Caco-2 (cell line): ENCODE measurements around the gene ZNF593OS. TPM values are rescaled to one million over a fixed set of nuclear protein-coding genes. Genes with fewer than 3 reads are reported as not detected.

Experiments
- BruUV-seq: library from RNA; stranded (reverse); fragments of 400-500 nt; replicated peaks from 2 replicates; lab custom pipeline; 2021; lab: Mats Ljungman, UMichigan
- CTCF ChIA-PET: fragments of 300-600 bp; sonication (Branson Sonifier 250); formaldehyde crosslinking; loops from one replicate; lab custom pipeline; 2022; ENCODE audit warnings: antibody characterized with exemption; lab: Charles Lee
- POLR2A ChIA-PET: fragments of 300-600 bp; sonication (Branson Sonifier 250); formaldehyde crosslinking; loops from one replicate; lab custom pipeline; 2022; ENCODE audit warnings: antibody characterized with exemption; lab: Charles Lee
- DNase-seq, 2 experiments: peaks; one replicate each; pipeline versions ENCODE4 v3.0.0 to v3.0.0-alpha.2; 2020 to 2022
- H3K27me3 ChIP-seq: replicated peaks from 2 replicates; pipeline ENCODE4 v1.6.0; 2011; ENCODE audit warnings: low read length; ENCODE audit not compliant: control insufficient read depth, insufficient read depth
- H3K36me3 ChIP-seq: 2 replicates; pipeline ENCODE4 v1.5.1; 2011; ENCODE audit warnings: low read length; ENCODE audit not compliant: control insufficient read depth, insufficient read depth
- H3K4me1 ChIP-seq: fragments of 250-450 bp; sonication (Bioruptor Pico); 2 replicates; pipeline ENCODE4 v1.5.1; 2020; ENCODE audit warnings: mild to moderate bottlenecking
- H3K4me3 ChIP-seq: 2 replicates; pipeline ENCODE4 v1.5.1; 2011; ENCODE audit warnings: low read depth, mild to moderate bottlenecking, control low read depth, low read length
- H3K9me3 ChIP-seq: fragments of 250-450 bp; sonication (Bioruptor Pico); 2 replicates; pipeline ENCODE4 v1.5.1; 2020; ENCODE audit warnings: mild to moderate bottlenecking, moderate library complexity
- H3K27ac Mint-ChIP-seq: one replicate; pipeline ENCODE4 v1.8.0; 2022; ENCODE audit warnings: mixed read lengths; ENCODE audit not compliant: unreplicated experiment
- H3K27me3 Mint-ChIP-seq: one replicate; pipeline ENCODE4 v1.8.0; 2022; ENCODE audit warnings: mixed read lengths; ENCODE audit not compliant: insufficient read depth, unreplicated experiment
- H3K36me3 Mint-ChIP-seq: one replicate; pipeline ENCODE4 v1.8.0; 2022; ENCODE audit warnings: mild to moderate bottlenecking, mixed read lengths; ENCODE audit not compliant: insufficient read depth, unreplicated experiment
- H3K4me1 Mint-ChIP-seq: one replicate; pipeline ENCODE4 v1.8.0; 2022; ENCODE audit warnings: low read depth, mixed read lengths; ENCODE audit not compliant: unreplicated experiment
- H3K4me3 Mint-ChIP-seq: one replicate; pipeline ENCODE4 v1.8.0; 2022; ENCODE audit warnings: mild to moderate bottlenecking, moderate library complexity, mixed read lengths; ENCODE audit not compliant: unreplicated experiment
- H3K9me3 Mint-ChIP-seq: one replicate; pipeline ENCODE4 v1.8.0; 2022; ENCODE audit warnings: mixed read lengths; ENCODE audit not compliant: unreplicated experiment
- intact Hi-C: fragments of 100-400 bp; cut with micrococcal nuclease; formaldehyde crosslinking; loops from one replicate; pipeline ENCODE4 v1.10.0; 2022; ENCODE audit not compliant: unreplicated experiment
- total RNA-seq: library from RNA; stranded (reverse); gene quantifications from 2 replicates; pipeline ENCODE4 v1.2.3, GENCODE V29; 2022
- TF ChIP-seq, protein P1 (sequence below), 2 experiments: fragments of 200-600 bp in 1 of 2; IDR thresholded peaks; 1 replicate in 1 of 2; 2 replicates in 1 of 2; pipeline versions ENCODE4 v1.5.1 to v1.8.0; 2011 to 2022; ENCODE audit warnings: antibody characterized with exemption in 1 of 2, control low read depth in 1 of 2, inconsistent platforms in 1 of 2, low read depth in 1 of 2, low read length in 1 of 2, mild to moderate bottlenecking in 1 of 2, moderate library complexity in 1 of 2; ENCODE audit not compliant: insufficient read depth in 1 of 2, severe bottlenecking in 1 of 2, unreplicated experiment in 1 of 2

The ZNF593OS gene
- total RNA-seq, 1 experiment from 2014 or later = 0.45 TPM

DNA sequence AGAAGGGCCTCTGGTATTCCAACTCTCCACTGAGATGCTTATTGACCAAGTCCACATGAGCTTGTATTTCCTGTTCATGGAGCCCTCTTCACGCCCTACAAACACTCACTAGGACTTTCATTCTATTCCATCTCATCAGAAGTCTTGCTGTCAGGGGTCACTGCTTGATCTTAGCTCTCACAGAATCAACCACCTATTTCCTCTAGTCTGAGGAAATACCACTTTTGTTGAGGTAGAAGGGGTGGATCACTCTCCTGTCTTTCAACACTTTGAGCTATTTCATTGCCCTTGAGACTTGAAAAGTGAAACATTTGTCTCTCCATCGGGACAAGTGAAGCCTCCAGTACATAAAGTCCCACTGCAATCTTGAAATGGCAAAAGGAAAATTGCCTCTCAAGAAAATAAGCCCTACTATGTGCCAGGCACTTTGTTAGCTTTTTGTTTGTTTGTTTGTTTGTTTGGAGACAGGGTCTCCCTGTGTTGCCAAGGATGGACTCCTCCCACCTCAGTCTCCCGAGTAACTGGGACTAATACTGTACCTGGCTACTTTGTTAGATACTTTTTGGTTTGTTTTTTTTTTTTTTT is 32.6 kb downstream of the ZNF593OS start:
- DNase-seq = no peak
- Histone ChIP-seq H3K9me3 (no peaks in the 10 kb centered on the region), H3K36me3 (no peaks in the 10 kb centered on the region), H3K4me3 (no peak overlapping the region), H3K4me1 (no peaks in the 10 kb centered on the region), H3K27me3 (no peaks in the 10 kb centered on the region)
- H3K9me3 Mint-ChIP-seq = no peaks in the 10 kb centered on the region
- CTCF ChIA-PET = no interaction called here
- BruUV-seq = no TSS peak
- TF ChIP-seq, protein P1, sequence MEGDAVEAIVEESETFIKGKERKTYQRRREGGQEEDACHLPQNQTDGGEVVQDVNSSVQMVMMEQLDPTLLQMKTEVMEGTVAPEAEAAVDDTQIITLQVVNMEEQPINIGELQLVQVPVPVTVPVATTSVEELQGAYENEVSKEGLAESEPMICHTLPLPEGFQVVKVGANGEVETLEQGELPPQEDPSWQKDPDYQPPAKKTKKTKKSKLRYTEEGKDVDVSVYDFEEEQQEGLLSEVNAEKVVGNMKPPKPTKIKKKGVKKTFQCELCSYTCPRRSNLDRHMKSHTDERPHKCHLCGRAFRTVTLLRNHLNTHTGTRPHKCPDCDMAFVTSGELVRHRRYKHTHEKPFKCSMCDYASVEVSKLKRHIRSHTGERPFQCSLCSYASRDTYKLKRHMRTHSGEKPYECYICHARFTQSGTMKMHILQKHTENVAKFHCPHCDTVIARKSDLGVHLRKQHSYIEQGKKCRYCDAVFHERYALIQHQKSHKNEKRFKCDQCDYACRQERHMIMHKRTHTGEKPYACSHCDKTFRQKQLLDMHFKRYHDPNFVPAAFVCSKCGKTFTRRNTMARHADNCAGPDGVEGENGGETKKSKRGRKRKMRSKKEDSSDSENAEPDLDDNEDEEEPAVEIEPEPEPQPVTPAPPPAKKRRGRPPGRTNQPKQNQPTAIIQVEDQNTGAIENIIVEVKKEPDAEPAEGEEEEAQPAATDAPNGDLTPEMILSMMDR (IDR thresholded peaks at IDR 0.05; ENCODE audit: insufficient read depth in 1 of 2, low read depth in 1 of 2, low read length in 1 of 2, severe bottlenecking in 1 of 2, unreplicated experiment in 1 of 2) = no peak
- no peak overlapping the region for H3K27ac Mint-ChIP-seq
- H3K4me1 Mint-ChIP-seq = no peaks in the 10 kb centered on the region
- intact Hi-C loops = no loop called here
- no peaks in the 10 kb centered on the region for H3K36me3 Mint-ChIP-seq
- POLR2A ChIA-PET = no interaction called here
- H3K4me3 Mint-ChIP-seq = no peak overlapping the region
- no peaks in the 10 kb centered on the region for H3K27me3 Mint-ChIP-seq

DNA sequence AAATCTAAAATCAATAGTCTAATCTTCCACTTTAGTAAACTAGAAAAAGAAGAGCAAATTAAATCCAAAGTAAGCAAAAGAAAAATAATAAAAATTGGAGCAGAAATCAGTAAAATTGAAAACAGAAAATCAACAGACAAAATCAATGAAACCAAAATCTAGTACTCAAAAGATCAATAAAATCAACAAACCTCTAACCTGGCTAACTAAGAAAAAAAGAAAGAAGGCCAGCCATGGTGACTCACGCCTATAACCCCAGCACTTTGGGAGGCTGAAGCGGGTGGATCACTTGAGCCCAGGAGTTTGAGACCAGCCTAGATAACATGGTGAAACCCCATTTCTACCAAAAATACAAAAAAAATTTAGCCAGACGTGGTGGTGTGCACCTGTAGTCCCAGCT is 37.2 kb downstream of the ZNF593OS start:
- CTCF ChIA-PET = no interaction called here
- Mint-ChIP-seq H3K4me1 (no peaks in the 10 kb centered on the region), H3K27ac (no peak overlapping the region), H3K36me3 (no peaks in the 10 kb centered on the region), H3K9me3 (no peaks in the 10 kb centered on the region), H3K4me3 (no peak overlapping the region), H3K27me3 (no peaks in the 10 kb centered on the region)
- Histone ChIP-seq H3K27me3 (no peaks in the 10 kb centered on the region), H3K4me3 (no peak overlapping the region), H3K9me3 (no peaks in the 10 kb centered on the region), H3K36me3 (no peaks in the 10 kb centered on the region), H3K4me1 (no peaks in the 10 kb centered on the region)
- BruUV-seq = no TSS peak
- intact Hi-C loops = no loop called here
- POLR2A ChIA-PET = no interaction called here
- no peak for DNase-seq
- TF ChIP-seq, protein P1 (IDR thresholded peaks at IDR 0.05; ENCODE audit: insufficient read depth in 1 of 2, low read depth in 1 of 2, low read length in 1 of 2, severe bottlenecking in 1 of 2, unreplicated experiment in 1 of 2) = no peak

DNA sequence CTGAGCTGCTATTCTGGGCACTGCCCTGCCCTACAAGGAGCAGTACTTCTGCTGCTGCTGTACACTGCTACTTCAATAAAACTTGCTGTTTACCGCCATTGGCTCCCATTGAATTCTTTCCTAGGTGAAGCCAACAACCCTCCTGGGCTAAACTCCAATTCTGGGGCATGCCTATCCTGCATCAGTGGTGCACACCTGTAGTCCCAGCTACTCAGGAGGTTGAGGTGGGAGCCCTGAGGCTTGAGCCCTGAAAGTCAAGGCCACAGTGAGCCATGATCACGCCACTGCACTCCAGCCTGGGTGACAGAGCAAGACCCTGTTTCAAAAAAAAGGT is 38.8 kb downstream of the ZNF593OS start:
- no peaks in the 10 kb centered on the region for H3K27me3 Mint-ChIP-seq
- intact Hi-C loops = no loop called here
- H3K4me1 ChIP-seq = no peaks in the 10 kb centered on the region
- BruUV-seq = no TSS peak
- H3K9me3 Mint-ChIP-seq = no peaks in the 10 kb centered on the region
- H3K27ac Mint-ChIP-seq = no peak overlapping the region
- no peaks in the 10 kb centered on the region for H3K36me3 ChIP-seq
- H3K4me3 Mint-ChIP-seq = no peak overlapping the region
- H3K4me3 ChIP-seq = no peak overlapping the region
- H3K27me3 ChIP-seq = no peaks in the 10 kb centered on the region
- no peaks in the 10 kb centered on the region for H3K36me3 Mint-ChIP-seq
- no peaks in the 10 kb centered on the region for H3K4me1 Mint-ChIP-seq
- TF ChIP-seq, protein P1 (IDR thresholded peaks at IDR 0.05; ENCODE audit: insufficient read depth in 1 of 2, low read depth in 1 of 2, low read length in 1 of 2, severe bottlenecking in 1 of 2, unreplicated experiment in 1 of 2) = no peak
- CTCF ChIA-PET = interaction anchor here (0.9 kb wide), 1 partner anchor 37 kb away, joined by 3 read pairs; the partner anchor contains the start of gene ZNF593
- H3K9me3 ChIP-seq = no peaks in the 10 kb centered on the region
- DNase-seq = no peak
- POLR2A ChIA-PET = no interaction called here
